GM18873 (cell line): ENCODE data around the gene RHBDF2.
A peak's percentile ranks its signal among the peaks of the same experiment; 100 is the strongest.

Source experiments
- ATAC-seq: cut with Tn5 transposase; IDR thresholded peaks from one replicate; pipeline ENCODE4 v1.9.1; 2021; ENCODE audit warnings: mild to moderate bottlenecking, moderate library complexity, moderate number of reproducible peaks; ENCODE audit not compliant: unreplicated experiment, low FRiP score

Gene RHBDF2

DNA sequence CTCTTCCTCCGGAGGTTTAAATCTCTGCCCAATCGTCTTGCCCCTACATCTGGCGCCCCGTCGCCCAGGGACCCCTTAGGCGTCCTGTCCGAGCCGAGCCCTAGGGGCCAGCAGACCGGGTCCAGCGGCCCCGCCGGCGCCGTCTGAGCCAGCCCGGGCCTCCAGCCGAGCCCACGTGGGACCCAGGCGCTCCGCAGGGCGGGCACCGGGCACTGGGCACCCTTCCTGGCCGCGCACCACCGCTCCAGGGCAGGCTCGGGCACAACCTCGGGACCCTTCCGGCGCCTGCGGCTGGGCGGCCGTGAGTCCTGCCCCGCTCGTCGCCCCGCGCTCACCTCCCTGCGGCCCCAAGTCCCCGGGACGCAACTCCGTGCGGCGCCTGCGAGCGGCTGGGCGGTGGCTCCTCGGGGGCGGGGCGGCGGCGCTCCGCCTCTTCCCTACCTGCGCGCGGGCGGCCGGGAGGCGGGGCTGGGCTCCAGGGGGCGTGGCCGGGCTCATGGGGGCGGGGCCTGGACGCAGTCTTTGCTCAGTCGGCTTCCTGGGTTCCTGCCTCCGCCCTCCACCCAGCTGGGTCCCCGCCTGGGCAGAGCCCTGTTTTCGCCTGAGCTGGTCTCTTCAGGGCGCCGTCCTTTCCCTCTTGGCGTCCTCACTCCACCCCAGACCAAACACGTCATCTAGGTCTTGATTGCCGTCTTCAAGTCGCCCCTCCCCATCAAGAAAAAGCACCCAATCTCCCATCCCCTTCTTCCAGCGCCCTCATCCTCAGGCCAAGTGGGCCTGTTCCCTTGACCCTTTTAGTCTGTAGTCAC, at the start of gene RHBDF2:
RHBDF2 (minus strand) TSS at position 406 of the 809 bp plus-strand sequence. CDS start 19,899 bp downstream, outside the sequence.
- peak; percentile 49 for ATAC-seq

DNA sequence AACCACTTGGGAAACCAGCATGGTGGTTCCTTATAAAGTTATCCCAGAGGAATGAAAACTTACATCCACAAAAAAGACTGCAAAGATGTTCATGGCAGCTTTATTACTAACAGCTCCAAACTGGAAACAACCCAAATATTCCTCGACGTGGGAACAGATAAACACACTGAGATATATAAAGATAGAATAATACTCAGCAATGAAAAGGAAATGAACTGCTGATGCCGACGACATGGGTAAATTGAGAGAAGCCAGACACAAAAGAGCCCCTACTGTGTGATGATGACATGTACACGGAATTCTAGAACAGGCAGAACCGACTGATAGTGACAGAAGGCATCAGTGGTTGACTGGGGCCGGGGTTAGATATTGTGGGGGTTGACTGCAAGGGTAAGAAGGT, 48.3 kb upstream of the RHBDF2 start:
- no peak for ATAC-seq

DNA sequence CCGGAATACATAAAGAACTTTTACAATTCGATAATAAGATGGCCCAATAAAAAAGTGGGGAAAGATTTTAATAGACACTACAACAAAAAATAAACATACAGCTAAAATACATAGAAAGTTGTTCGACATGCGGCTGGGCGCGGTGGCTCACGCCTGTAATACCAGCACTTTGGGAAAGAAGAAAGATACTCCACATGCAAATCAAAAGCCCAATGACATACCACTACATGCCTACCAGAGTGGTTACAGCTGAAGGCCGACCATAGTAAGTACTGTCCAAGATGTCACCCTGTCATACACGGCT, 47.9 kb upstream of the RHBDF2 start:
- ATAC-seq, result no peak

DNA sequence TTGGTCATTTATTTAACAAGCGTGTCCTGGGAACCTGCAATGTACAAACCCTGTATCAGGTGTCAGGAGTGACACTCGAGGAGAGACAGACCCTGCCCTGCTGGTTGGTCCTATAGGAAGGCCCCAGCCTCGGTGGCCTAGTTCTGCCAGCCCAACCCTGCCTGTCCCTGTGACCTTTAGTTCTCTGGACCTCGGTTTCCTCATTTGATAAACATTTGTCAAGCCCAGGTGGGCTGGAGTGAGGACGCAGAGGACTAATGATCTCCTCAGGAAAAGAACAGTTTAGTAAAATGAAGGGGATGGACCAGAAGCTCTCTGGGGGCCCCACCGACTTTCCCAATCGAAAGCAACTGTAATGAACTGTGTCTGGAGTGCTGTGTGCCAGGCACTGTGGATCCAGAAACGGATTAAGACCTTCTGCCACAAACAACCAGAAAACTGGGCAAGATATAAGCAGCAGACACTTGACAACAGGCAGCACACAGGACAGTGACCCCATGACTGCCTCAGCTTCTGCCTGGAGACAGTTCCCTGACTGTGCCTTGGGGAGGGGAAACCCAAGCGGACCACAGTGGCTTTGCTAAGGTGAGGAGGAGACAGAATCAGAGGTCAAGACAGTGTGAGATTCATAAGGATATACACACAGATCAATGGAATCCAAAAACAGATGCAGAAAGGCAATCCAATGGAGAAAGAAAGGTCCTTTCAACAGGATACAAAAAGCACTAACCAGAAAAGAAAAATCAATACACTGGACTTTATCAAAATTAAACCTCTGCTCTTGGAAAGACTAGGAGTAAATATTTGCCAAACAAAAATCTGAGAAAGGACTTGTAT, 47.4 kb upstream of the RHBDF2 start:
- ATAC-seq, result no peak

DNA sequence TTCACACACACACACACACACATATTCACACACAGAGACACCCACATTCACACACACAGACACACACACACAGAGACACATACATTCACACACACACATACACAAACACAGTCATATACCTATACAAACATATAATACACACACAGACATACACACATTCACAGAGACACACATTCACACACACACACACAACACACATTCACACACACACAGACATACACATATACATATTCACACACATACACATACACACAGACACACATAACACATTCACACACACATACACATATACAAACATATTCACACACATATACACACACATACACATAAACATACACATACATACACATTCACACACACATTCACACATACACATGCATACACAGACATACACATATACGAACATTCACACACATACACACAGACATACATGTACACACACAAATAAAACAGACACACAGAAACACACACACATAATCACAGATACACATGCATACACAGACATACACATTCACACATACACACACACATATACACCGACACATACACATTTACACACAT, 46.5 kb upstream of the RHBDF2 start:
- no peak for ATAC-seq

DNA sequence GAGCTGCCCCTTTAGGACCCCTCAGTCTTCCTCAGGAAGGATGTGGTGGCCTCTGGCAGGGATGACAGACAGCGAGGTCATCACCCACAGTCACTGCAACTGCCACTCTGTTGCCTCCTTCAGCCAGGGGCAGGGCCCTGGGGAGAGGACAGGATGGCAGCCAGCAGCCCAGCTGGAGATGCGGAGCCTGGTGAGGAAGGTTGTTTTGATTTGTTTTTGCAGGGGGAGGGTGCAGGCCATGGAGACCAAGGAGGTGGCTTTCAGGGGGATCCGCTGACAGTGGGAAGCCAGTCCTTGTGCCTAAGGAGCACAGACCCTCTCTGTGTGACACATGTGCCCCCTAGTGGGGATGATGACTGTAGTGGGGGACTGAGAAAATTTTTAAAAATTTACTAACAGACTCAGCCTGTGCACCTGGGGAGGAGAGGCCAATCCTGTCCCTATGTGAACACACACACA, 46.0 kb upstream of the RHBDF2 start:
- no peak for ATAC-seq

DNA sequence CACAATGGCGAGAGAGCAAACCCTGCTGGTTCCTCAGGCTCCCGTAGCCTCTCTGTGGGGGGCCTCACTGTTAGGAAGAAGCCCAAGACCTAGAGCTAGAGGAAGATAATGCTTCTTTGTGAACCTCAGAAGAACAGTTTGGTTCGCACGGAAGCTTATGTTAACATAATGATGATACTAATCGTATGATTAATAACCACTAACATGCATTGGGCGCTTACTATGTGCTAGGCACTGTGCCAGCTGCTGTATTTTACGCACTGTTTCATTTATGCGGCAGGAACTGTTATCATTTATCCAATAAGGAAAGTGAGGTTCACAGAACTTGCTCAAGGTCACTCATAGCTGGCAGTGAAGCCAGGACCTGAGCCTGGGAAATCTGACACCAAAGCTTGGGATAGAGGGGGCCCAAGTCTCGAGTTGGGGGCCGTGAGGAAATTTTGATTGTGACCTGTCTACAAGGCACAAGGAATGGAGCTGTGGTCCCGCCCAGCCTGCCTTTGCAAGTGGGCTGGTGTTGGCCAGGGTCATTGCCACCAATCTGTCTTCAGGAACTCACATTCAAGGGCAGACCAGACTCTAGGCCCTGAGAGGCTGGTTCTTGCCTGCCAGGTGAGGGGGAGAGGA, 45.4 kb upstream of the RHBDF2 start:
- no peak for ATAC-seq

DNA sequence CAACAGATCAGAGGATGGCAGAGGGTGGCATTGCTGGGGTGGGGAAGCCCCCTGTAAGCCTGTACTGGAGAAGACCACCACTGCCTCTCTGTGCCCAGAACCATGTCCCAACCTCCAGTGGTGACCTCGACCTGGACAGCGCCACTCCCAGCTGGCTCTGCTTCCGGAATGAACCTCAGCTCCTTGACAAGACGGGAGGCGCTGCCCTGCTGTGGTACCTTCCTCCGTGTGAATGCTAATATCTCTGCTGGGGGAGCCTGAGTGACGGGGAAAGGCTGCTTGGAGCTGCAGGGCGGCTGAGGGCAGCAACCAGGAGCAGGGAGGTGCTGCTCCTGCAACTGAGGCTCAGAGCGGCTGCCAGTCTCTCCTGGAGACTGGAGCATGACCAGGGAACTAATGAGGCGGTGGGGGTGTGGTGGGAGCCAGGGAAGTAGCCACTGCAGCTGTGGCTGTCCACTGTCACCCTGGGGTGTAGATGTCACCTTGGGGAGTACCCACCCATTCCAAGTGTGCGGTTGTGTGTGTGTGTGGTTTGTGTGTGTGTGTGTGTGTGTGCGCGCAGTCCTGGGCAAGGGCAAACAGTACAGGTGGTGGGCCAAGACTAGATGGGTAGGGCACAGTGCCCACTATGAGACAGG, 44.8 kb upstream of the RHBDF2 start:
- no peak for ATAC-seq

DNA sequence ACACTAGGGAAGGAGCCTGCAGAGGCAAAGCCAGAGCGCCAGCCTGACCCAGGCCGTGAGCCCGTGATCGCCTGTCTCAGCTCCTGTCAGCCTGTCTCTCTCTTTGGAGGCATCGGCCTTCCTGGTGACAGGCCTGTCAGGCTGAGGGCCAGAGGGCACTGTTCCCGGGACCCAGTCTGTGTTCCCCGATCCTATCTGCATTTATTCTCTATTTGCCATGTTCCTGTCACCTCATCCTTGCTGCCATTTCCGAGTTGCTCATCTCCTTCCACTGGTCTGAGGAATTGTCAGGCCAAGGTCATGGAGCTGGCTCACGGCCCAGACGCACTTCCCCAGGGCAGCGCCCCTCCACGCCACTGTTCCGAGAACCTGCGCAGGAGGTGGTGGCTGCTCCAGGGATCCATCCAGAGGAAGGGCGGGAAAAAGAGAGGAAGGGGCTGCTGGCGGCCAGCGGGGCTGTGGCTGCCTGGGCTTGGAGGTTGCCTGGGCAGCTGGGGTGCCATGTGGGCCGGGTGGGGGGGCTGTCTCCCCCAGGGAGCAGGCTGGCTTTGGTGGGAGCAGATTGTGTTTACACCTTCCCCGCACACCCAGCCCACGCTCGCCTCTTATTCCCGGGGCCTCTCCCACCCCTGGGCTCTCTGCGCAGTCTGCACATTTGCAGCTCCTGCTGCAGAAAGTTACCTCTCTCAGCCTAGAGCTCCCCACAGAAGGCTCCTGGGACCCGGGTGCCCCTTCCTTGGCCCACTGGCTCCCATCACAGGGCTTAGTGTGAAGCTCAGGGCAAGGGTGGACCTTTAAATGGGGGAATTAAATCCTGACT, 43.5 kb upstream of the RHBDF2 start:
- no peak for ATAC-seq

DNA sequence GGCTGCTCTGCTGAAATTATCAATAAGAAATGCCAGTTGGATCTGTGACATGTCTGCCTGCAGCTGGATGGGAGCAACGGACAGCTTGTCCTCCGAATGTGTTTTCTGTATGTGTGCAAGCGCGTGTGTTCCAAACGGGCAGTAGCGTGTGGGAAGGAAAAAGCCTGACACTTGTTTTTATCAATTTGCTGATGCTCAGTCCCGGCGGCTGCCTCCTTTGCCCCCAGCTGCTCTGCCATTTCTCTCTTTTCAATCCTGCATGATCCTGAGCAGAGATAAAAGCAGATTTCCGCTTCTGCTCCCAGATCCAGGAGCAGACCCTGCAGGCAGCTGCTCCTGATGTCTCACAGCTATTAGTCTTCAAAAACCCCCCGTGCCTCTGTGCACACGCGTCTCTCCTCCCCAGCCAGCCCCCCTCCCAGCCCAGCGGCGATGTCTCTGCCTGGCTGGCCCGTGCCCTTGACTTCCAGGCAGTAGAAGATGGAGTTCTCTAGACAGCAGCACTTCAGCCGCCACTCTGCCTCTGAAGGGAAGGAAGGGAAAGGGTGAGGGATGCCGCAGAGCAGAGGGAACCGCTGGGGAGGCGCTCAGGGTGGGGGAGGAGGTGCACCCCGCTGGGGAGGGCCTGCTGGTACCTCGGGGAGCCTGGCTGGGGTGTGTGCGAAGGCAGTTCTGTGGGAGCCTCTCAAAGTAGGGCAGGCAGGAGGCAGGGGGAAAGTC, 42.8 kb upstream of the RHBDF2 start:
- no peak for ATAC-seq

DNA sequence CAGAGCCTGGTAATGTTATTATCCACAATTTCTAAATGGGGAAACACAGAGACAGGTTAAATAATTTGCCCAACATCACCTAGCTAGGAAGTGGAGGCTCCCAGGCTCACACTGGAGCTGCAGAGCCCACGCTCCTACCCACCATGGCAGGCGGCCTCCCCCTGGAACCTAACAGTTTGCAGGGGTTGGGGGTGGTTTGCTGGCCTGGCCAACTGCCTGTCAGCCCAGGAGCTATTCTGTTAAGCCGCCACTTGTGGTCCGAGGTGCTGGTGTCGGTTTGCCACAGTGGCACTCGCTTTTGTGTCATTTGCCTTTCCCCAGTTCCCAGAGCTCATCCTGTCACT, 42.2 kb upstream of the RHBDF2 start:
- no peak for ATAC-seq

DNA sequence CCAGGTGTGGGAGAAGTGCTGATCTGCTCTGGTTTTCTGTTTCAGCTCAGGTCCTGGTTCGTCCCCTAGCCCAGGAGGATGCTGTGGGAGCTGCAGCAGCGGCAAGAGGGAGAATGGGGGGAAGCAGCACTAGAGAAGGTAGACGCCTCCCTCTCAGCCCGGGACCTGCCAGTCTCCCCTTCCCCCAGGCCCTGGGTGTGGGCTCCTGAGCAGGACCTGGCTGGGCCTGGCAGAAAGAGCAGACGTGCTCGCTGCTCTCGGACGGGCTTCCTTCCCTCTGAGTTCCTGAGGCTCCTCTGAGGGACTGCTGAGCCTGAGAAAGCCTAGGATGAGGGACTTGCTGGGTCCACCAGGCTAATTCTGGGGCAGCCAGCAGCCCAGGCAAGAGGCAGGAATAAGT, 41.8 kb upstream of the RHBDF2 start:
- no peak for ATAC-seq

DNA sequence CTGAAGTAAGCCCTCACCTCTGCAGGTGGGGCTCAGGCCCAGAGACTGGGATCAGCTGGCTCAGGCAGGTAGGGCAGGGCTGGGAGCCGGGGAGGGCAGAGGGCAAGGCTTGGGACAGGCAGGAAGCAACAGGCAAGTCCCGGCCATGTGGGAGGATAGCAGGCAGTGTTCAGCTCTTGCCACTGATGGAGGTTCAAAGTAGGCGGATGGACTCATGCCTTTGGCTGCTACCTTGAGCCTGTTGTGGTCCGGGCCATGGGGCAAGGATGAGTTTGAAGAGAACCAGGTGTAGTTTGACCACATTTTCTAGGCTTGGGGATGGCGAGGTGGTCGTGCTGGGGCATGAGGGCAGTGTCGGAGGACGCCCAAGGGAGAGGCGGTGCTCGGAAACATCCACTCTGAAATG, 41.3 kb upstream of the RHBDF2 start:
- no peak for ATAC-seq

DNA sequence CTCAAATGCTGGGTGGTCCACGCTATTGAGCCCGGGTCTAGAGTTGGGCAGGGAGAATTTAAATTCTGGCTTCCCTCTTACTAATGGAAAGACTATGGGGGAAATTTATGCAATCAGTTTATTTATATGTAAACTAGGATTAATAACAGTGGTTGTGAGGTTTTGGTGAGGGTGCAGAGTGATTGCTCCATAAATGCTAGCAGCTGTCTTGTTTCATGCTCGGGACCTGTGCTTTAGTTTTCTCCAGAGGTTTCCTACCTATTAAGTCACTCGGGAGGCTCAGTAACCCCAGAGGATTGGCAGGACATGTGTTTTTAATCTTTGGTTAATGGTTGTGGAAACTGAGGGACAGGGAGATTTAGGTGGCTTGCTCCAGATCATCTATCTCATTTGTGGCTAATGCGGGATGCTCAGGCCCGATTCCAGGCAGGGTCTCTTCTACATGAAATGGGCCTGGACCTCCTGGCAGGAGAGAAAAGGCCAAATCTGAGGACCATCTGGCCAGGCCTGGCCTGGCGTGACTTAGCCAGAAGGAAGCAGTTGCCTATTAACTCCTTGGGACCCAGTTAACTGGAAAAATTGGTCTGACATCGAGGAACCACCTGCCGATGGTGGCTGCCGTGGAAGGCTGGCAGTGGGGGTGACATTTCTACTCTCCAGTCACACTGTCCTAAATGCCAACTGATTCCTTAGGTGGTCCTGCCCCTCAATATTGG, 40.7 kb upstream of the RHBDF2 start:
- no peak for ATAC-seq

DNA sequence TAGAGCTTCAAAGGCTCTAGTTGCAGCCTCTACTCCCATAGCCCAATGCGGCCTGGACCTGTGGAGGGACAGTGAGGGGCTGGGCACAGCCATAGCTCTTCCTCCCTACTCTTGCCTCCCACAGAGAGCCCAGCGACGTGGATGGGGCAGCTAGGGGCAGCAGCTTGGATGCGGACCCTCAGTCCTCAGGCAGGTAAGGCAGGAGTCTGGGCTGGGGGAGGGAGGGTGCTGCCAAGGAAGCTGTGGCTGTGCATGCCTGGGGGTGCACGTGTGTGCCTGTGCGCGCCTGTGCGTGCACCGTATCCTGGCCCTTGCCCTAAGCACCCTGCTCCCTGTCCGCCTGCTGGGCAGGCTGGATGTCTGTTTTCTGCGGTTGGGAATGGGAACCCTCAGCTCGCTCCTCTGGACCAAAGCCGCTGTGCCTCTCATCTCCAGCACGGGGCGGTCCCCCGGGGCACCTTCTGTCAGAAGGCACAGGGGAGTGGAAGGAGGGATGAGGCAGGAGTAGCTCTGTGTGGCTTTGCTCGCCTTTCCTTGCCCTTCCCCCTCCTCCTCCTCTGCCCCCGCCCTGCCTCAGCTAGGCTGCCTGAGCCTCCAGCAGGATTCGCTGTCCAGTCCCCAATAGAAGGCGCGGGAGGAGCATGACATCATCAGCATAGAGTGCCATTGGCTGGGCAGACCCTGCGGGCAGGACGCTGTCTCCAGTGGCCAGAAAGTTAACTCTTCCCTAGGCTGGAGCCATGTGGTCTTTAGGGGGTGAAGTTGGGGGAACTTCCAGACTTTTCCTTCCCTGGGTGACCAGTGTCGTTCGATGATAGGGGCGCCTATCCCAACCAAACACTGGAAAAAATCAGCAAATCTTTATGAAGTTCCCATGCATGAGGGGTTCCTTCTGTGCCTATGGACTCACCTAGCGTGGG, 39.4 kb upstream of the RHBDF2 start:
- no peak for ATAC-seq

DNA sequence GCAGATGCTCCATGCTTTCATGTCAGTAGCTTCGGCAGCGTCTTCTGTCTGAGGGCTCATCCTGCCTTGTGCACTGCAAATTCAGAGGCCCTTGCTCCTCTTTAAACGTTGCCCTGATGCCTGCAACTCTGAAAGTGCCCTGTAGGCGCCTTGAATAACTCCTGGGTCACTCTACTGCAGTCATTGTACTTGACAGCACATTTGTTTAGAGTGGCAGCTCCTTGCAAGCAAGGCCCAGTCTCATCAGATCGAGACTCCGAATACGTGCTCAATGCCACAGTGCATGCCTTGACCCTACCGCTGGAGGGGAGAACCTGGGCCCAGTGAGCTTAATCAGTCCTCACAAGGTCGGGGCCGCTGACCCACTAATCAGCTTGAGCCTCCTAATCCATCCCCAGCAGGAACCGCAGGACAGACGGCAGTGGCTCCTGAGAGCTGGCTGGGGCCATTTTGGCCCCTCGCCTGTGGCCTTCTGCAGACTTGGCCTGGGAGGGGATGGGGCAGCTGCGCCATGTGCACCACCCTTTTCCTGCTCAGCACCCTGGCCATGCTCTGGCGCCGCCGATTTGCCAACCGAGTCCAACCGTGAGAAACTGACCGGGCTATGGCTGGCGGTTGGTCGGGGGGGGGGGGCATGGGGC, 38.5 kb upstream of the RHBDF2 start, which contains the start of gene PRCD:
PRCD (plus strand) TSS at position 414 of the 641 bp plus-strand sequence; CDS start at position 512, 98 bp downstream.
- ATAC-seq, result no peak
